DND-41 (cell line): Measurements from ENCODE around the gene ULBP2.
A peak's percentile ranks its signal among the peaks of the same experiment; 100 is the strongest.
"Not testable (repeated sequence)": the region's sequence is repeated elsewhere in the genome, so short reads cannot be mapped to it uniquely, and the experiment has no call there.

ENCODE experiments used
- ATAC-seq: fragments of 200-7000 bp; cut with Tn5 transposase; 3 replicates; pipeline ENCODE4 v1.9.1; 2021; ENCODE audit warnings: low read depth; ENCODE audit not compliant: insufficient read depth
- DNase-seq: peaks from one replicate; pipeline ENCODE4 v3.0.0-alpha.2; 2020
- H2AFZ ChIP-seq: 2 replicates; pipeline ENCODE4 v1.6.0; 2012; ENCODE audit warnings: low read depth, low read length
- H3K27ac ChIP-seq: 2 replicates; pipeline ENCODE4 v1.5.1; 2012; ENCODE audit warnings: low read length, inconsistent platforms
- H3K27me3 ChIP-seq: fragments of 200-600 bp; sonication (generic); 2 replicates; pipeline ENCODE4 v1.6.0; 2012; ENCODE audit warnings: low read length, mild to moderate bottlenecking, inconsistent platforms; ENCODE audit not compliant: insufficient read depth, poor library complexity
- H3K36me3 ChIP-seq: 2 replicates; pipeline ENCODE4 v1.5.1; 2012; ENCODE audit warnings: low read length, inconsistent platforms; ENCODE audit not compliant: insufficient read depth
- H3K4me1 ChIP-seq: 2 replicates; pipeline ENCODE4 v1.5.1; 2012; ENCODE audit warnings: mild to moderate bottlenecking, low read length; ENCODE audit not compliant: insufficient read depth
- H3K4me2 ChIP-seq: 2 replicates; pipeline ENCODE4 v1.6.0; 2012; ENCODE audit warnings: mild to moderate bottlenecking, moderate library complexity, low read length, inconsistent platforms; ENCODE audit not compliant: insufficient read depth
- H3K4me3 ChIP-seq, 2 experiments: fragments of 200-600 bp in 1 of 2; shearing (Covaris generic) in 1 of 2; 2 replicates each; pipeline ENCODE4 v1.5.1; 2012 to 2016; ENCODE audit warnings: inconsistent platforms in 2 of 2, low read length in 2 of 2, mild to moderate bottlenecking in 2 of 2, low read depth in 1 of 2, moderate library complexity in 1 of 2
- H3K79me2 ChIP-seq: 2 replicates; pipeline ENCODE4 v1.6.0; 2012; ENCODE audit warnings: low read length, inconsistent platforms; ENCODE audit not compliant: insufficient read depth
- H3K9ac ChIP-seq: 2 replicates; pipeline ENCODE4 v1.6.0; 2012; ENCODE audit warnings: low read depth, mild to moderate bottlenecking, inconsistent platforms, low read length, moderate library complexity
- H3K9me3 ChIP-seq: 2 replicates; pipeline ENCODE4 v1.5.1; 2012; ENCODE audit warnings: low read length, moderate library complexity, mild to moderate bottlenecking, inconsistent platforms; ENCODE audit not compliant: insufficient read depth, severe bottlenecking
- H4K20me1 ChIP-seq: 2 replicates; pipeline ENCODE4 v1.6.0; 2012; ENCODE audit warnings: low read length; ENCODE audit not compliant: insufficient read depth
- EZH2 ChIP-seq: IDR thresholded peaks from 3 replicates; pipeline ENCODE4 v1.6.1; 2012; ENCODE audit warnings: borderline replicate concordance, low read depth, mild to moderate bottlenecking, moderate library complexity, low read length, inconsistent platforms; ENCODE audit not compliant: severe bottlenecking
- TF ChIP-seq, protein P1 (sequence below): IDR thresholded peaks from 2 replicates; pipeline ENCODE4 v1.5.1; 2012; ENCODE audit warnings: borderline replicate concordance, low read length, moderate library complexity, mild to moderate bottlenecking; ENCODE audit not compliant: poor library complexity, severe bottlenecking; ENCODE audit errors: extremely low read depth

Gene ULBP2

GRCh38 chr6:149951626-149952025, 9.8 kb downstream of the ULBP2 start:
- Histone ChIP-seq H3K9me3 (no peaks in the 10 kb centered on the region), H2AFZ (no peak overlapping the region), H3K27ac (no peak overlapping the region), H4K20me1 (no peaks in the 10 kb centered on the region), H3K79me2 (no peaks in the 10 kb centered on the region), H3K27me3 (peaks cover 7% of the 10 kb centered on the region), H3K4me3 (no peak overlapping the region), H3K36me3 (no peaks in the 10 kb centered on the region), H3K4me2 (no peak overlapping the region), H3K4me1 (no peaks in the 10 kb centered on the region), H3K9ac (no peak overlapping the region)
- ATAC-seq: no peak
- TF ChIP-seq EZH2: no peak
- TF ChIP-seq, protein P1, sequence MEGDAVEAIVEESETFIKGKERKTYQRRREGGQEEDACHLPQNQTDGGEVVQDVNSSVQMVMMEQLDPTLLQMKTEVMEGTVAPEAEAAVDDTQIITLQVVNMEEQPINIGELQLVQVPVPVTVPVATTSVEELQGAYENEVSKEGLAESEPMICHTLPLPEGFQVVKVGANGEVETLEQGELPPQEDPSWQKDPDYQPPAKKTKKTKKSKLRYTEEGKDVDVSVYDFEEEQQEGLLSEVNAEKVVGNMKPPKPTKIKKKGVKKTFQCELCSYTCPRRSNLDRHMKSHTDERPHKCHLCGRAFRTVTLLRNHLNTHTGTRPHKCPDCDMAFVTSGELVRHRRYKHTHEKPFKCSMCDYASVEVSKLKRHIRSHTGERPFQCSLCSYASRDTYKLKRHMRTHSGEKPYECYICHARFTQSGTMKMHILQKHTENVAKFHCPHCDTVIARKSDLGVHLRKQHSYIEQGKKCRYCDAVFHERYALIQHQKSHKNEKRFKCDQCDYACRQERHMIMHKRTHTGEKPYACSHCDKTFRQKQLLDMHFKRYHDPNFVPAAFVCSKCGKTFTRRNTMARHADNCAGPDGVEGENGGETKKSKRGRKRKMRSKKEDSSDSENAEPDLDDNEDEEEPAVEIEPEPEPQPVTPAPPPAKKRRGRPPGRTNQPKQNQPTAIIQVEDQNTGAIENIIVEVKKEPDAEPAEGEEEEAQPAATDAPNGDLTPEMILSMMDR: no peak
- DNase-seq: no peak

DNA sequence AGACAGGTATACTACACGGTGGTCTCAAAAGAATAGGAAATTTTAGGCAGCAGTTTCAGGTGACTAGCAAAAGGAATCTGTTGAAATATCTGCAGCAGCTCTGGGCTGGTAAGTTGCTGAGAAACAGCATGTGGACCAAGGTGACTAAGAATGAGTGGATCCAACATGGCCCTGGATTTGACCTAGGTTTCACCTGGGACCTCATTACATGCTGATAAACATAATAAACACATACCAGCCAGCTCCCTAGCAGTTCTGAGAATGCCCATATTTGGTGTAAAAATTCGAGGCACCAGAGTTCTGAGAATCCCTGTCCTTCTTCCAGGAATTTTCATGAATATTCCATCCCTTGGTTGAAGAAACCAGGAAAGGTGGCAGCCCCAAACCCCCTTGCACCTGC, 11.6 kb downstream of the ULBP2 start:
- not testable (repeated sequence) for H3K27me3 ChIP-seq

DNA sequence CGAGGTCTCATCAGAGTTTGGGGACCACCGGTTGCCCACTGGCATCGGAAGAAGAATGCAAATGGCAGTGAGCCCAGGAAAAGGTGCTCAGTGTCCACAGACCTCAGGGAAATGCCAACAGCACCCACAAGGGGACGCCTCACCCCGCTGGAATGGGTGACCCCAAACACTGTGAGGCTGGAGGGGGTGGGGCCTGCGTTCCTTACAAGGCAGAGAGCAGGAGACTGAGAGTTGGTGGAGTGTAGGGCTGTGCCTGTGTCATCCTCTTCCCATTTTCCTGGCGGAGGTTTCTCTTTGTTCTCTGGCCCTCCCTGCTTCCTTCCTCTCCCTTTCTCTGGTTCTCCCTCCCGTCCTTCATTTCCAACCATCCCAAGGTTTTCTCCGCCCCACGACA, 12.1 kb downstream of the ULBP2 start:
- not testable (repeated sequence) for DNase-seq, H3K4me1 ChIP-seq, H3K9me3 ChIP-seq, H4K20me1 ChIP-seq, H3K79me2 ChIP-seq, H3K4me3 ChIP-seq, H3K36me3 ChIP-seq, H2AFZ ChIP-seq, H3K9ac ChIP-seq, H3K27me3 ChIP-seq, H3K27ac ChIP-seq, H3K4me2 ChIP-seq
- peak; percentile 52; the same call in 1 of the 3 replicates for ATAC-seq

More for the DNA sequence above, 11.6 kb downstream of the ULBP2 start:
- not testable (repeated sequence) for H3K9me3 ChIP-seq, H3K9ac ChIP-seq, H3K4me3 ChIP-seq, DNase-seq, H3K36me3 ChIP-seq, H3K4me2 ChIP-seq, H2AFZ ChIP-seq, H3K27ac ChIP-seq, H4K20me1 ChIP-seq, H3K4me1 ChIP-seq, H3K79me2 ChIP-seq, ATAC-seq

GRCh38 chr6:149954328-149954983, 12.6 kb downstream of the ULBP2 start:
- H3K27me3 ChIP-seq, ATAC-seq, H3K36me3 ChIP-seq, H4K20me1 ChIP-seq, H3K4me3 ChIP-seq, H3K4me2 ChIP-seq, H3K9me3 ChIP-seq, H3K9ac ChIP-seq, H3K4me1 ChIP-seq, DNase-seq, H3K79me2 ChIP-seq, H2AFZ ChIP-seq, H3K27ac ChIP-seq: not testable (repeated sequence)

GRCh38 chr6:149954984-149955653, 13.3 kb downstream of the ULBP2 start:
- not testable (repeated sequence) for H3K9me3 ChIP-seq, H3K4me3 ChIP-seq, H3K9ac ChIP-seq, H4K20me1 ChIP-seq, H3K4me1 ChIP-seq, H3K36me3 ChIP-seq, ATAC-seq, H3K4me2 ChIP-seq, H2AFZ ChIP-seq, DNase-seq, H3K27ac ChIP-seq, H3K27me3 ChIP-seq, H3K79me2 ChIP-seq

DNA sequence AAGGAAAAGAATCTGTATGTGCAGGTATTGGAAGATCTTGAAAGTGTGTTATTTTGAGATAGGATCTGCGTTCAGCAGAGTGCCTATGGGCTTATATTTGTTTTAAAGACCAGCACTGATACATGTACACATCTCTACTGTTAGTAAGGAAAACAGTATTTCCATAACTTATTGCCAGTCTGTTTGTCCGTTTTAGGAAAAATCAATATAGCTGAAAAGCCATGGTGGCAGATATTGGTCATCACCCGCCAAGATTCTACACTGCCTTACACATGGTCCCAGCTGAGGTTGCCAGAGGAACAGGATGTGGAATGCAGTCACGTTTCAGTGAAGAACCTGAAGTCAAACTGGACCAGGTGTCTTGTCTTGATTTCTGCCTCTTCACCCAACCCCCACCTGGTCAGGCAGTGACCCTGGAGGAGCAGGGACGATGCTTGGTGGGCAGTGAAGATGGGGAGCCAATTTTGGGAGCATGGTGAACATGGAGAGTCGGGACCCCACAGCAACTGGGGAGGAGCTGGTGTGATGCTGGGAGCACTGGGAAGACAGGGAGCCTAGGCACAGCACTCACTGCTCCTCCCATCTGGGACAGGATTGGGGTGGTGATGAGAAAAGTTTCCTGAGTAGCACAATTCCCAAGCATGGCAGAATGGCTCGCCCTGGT, 14.0 kb downstream of the ULBP2 start:
- H4K20me1 ChIP-seq, H3K4me2 ChIP-seq, H2AFZ ChIP-seq, H3K36me3 ChIP-seq, H3K4me1 ChIP-seq, DNase-seq, H3K79me2 ChIP-seq, H3K9ac ChIP-seq, H3K27me3 ChIP-seq, H3K4me3 ChIP-seq, H3K9me3 ChIP-seq, ATAC-seq, H3K27ac ChIP-seq: not testable (repeated sequence)

DNA sequence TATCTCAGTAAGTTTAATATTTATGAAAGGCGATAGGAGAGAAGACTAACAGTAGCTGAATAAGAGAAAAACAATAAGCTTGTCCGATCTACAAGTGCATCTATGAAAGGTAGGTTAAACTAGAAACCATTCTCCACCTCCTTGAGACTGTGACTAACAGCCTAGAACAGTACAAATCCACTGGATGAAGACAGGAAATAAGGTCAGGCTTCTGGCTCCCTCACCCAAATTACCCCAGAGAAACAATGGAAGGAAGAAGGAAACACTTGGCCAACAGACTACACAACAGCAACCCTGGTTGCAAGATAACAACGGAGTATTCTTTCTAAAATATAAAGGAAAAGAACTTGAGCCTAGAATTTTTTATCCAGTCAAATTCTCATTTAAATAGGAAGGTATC, 16.3 kb downstream of the ULBP2 start:
- H3K27ac ChIP-seq, H3K4me3 ChIP-seq, H3K36me3 ChIP-seq, ATAC-seq, H4K20me1 ChIP-seq, H2AFZ ChIP-seq, H3K4me1 ChIP-seq, H3K4me2 ChIP-seq, H3K9ac ChIP-seq, DNase-seq, H3K9me3 ChIP-seq, H3K27me3 ChIP-seq, H3K79me2 ChIP-seq: not testable (repeated sequence)
